Left forelimb (tissue), 1 donor: ENCODE measurements around the gene MEIKIN.
"Not testable (repeated sequence)": the region's sequence is repeated elsewhere in the genome, so short reads cannot be mapped to it uniquely, and the experiment has no call there.

Source experiments
- DNase-seq: peaks from one replicate; pipeline ENCODE4 v3.0.0-alpha.2; 2018; ENCODE audit warnings: low spot score

MEIKIN gene

GRCh38 chr5:131906668-131907067 is 38.8 kb downstream of the MEIKIN start:
- DNase-seq = no peak

DNA sequence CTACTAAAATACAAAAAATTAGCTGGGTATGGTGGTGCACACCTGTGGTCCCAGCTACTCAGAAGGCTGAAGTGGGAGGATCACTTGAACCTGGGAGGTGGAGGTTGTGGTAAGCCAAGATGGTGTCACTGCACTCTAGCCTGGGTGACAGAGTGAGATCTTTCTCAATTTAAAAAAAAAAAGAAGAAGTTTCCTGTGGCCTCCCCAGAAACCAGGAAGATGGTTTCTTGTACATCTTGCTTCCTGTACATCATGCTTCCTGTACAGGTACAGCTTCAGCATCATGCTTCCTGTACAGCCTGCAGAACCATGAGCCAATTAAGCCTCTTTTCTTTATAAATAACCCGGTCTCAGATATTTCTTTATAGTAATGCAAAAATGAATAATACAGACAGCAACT is 43.2 kb downstream of the MEIKIN start:
- not testable (repeated sequence) for DNase-seq

- no peak for DNase-seq
Measured at GRCh38 chr5:131899686-131900085, 45.8 kb downstream of the MEIKIN start.

DNA sequence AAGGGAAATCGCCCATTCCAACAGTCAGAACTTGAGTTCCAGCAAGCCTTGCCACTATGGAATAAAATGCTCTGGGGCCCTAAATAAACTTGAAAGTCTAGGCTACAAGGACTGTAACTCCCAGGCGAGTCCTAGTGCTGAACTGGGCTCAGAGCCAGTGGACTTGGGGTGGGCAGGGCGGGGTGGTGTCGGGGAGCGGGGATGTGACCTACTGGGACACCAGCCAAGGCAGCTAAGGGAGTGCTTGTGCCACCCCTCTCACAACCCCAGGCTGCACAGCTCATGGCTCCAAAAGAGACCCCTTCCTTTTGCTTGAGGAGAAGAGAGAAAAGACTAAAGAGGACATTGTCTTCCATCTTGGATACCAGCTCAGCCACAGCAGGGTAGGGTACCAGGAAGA is 61.5 kb downstream of the MEIKIN start:
- no peak for DNase-seq

DNA sequence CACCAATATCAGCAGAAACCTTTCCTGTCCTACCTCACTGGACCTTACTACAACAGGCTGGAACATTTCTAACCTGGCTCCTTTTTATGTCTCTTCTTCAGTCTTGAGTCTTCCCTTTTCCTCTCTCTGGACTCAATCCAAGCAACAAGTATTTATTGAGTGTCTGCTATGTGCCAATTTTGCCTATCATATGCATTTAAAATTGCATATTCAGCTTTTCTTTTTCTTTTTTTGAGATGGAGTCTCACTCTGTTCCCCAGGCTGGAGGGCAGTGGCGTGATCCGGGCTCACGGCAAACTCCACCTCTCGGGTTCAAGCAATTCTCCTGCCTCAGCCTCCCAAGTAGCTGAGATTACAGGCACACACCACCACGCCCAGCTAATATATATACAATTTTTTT is 65.8 kb downstream of the MEIKIN start:
- DNase-seq = no peak

DNA sequence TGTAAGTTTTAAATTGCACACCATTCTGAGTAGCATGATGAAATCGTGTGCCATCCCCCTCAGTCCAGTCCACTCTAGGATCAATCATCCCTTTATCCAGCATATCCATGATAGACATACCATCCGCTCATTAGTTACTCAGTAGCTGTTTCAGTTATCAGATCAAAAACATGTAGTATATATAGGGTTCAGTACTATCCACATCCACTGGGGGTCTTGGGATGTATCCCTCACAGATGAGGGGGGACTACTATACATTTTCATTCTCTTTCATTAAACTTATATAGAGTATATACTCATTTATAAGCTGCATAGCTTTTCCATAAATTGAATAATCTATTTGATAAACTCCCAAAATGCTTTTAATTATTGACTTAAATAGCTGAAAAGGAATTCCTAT is 67.6 kb downstream of the MEIKIN start:
- DNase-seq = no peak

DNA sequence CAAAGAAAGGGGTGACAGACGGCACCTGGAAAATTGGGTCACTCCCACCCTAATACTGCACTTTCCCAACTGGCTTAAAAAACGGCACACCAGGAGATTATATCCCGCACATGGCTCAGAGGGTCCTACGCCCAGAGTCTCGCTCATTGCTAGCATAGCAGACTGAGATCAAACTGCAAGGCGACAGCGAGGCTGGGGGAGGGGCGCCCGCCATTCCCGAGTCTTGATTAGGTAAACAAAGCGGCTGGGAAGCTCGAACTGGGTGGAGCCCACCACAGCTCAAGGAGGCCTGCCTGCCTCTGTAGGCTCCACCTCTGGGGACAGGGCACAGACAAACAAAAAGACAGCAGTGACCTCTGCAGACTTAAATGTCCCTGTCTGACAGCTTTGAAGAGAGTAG is 74.2 kb downstream of the MEIKIN start:
- DNase-seq = not testable (repeated sequence)

- no peak for DNase-seq
Measured at GRCh38 chr5:131867524-131867923, 77.9 kb downstream of the MEIKIN start.

- no peak for DNase-seq
Measured at GRCh38 chr5:131863700-131864099, 81.8 kb downstream of the MEIKIN start.

DNA sequence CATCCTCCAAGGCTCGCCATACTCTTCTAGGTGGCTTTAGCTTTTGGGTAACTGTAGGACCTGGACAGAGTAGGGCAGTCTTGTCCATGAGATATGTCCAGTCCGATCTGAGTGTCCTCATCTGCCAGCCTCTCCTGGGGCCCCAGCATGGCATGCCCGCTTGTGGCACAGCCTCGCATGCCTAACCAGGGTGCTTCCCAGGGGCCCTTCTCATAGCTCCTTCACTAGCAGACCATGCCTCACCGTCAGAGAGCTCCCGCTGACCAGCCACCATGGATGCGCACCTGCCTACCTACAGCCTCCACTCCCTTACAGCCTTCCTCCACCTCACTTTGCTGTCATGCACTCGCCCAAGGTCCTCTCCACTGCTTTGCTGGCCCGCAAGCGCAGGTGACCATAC is 88.1 kb downstream of the MEIKIN start:
- no peak for DNase-seq

DNA sequence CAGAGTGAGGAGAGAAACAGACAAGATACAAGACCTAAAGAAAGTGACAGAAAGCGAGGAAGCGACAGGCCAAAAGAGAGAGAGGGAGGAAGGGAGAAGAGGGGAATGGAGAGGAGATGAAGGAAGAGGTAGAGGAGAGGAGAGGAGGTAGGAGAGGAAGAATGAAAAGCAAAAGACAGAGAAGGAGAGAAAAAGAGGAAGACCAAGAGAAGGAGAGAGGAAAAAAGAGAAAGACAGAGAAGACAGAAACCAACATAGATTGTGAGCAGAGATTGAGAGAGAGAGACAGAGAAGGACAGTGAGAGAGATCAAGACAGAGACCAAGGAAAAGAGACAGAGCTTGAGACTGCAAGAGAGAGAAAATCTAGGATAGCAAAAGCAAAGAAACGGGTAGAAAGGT is 90.0 kb downstream of the MEIKIN start:
- no peak for DNase-seq

DNA sequence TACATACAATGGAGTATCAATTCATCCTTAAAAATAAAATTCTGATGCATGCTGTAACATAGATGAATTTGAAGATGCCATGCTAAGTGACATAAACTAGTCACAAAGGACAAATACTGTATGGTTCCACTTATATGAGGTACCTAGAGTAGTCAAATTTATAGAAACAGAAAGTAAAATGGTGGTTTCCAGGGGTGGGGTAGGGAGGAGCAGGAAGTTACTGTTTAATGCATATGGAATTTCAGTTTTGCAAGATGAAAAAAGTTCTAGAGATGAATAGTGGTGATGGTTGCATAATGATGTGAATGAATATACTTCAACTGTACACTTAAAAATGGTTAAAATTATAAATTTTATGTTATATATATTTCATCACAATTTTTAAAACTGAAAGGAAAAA is 91.3 kb downstream of the MEIKIN start:
- DNase-seq = no peak

DNA sequence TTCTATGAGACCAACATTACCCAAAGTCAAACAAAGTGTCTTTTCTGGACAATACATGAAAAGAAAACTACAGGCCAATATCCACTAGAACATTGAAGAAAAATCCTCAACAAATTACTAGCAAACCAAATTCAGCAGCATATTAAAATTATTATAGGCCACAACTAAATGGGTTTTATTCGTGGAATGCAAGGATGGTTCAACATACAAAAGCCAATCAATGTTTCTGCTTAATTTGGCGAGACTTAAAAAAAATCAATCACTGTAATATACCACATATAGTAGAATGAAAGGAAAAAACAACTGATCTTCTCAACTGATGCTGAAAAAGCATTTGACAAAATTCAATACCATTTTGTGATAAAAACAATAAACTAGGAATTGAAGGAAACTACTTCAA is 96.8 kb downstream of the MEIKIN start:
- no peak for DNase-seq

GRCh38 chr5:131846536-131846935 is 98.9 kb downstream of the MEIKIN start:
- DNase-seq = no peak

DNA sequence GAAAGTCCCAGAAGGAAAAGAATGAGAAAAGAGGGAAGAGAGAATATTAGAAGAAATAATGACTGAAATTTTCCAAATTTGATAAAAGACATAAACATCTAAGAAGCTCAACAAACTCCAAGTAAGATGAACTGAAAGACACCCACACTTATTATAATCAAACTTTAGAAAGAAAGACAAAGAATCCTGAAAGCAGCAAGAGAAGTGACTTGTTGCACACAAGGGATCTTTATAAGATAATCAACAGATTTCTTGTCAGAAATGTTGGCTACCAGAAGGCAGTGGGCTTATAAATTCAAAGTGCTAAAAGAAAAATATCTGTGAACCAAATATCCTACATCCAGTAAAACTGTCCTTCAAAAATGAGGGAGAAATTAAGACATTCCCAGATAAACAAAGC is 99.6 kb downstream of the MEIKIN start:
- DNase-seq = no peak

- DNase-seq = not testable (repeated sequence)
Measured at GRCh38 chr5:131842971-131843370, 102.5 kb downstream of the MEIKIN start.

GRCh38 chr5:131832702-131833101 is 112.8 kb downstream of the MEIKIN start:
- not testable (repeated sequence) for DNase-seq

GRCh38 chr5:131825404-131826013 is 120.0 kb downstream of the MEIKIN start:
- DNase-seq = no peak

DNA sequence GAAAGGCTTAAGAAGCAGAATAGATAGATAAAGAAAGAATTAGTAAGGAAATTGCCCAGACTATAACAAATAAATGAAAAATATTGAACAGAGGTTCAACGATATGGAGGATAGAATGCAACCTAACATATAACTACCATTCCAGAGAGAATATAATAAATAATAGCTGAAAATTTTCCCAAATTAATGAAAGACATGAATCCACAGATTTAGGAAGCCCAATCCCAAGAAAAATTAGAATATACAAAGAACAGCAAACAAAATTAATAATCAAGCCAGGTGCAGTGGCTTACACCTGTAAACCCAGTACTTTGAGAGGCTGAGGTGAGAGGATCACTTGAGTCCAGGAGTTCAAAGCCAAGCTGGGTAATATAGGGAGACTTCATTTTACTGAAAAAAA is 120.8 kb downstream of the MEIKIN start:
- no peak for DNase-seq

- no peak for DNase-seq
Measured at GRCh38 chr5:131821221-131821620, 124.2 kb downstream of the MEIKIN start.

GRCh38 chr5:131818001-131818724 is 127.3 kb downstream of the MEIKIN start:
- no peak for DNase-seq

DNA sequence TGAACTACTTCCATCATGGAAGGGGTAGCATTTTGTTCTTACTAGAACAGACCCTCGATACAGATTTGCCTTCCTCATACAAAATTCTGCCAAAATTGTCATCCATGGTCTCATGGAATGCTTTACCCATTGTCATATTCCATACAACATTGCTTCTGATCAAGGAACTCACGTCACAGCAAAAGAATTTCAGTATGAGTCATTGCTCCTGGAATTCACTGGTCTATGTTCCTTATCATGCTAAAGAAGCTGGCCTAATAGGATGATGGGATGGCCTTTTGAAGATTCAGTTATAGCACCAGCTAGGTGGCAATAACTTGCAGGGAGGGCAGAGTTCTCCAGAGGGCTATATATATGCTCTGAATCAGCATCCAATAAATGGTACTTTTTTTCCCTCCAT is 130.5 kb downstream of the MEIKIN start:
- no peak for DNase-seq

- DNase-seq = no peak
Measured at GRCh38 chr5:131812371-131813160, 132.9 kb downstream of the MEIKIN start.
